GM12864 (cell line): ENCODE results near the gene PIGR.

Experiments
- DNase-seq: peaks from one replicate; pipeline ENCODE4 v3.0.0-alpha.2; 2011; ENCODE audit warnings: low read depth
- H3K4me3 ChIP-seq: 2 replicates; pipeline ENCODE4 v1.5.1; 2011; ENCODE audit warnings: mild to moderate bottlenecking, low read depth, low read length, control low read depth
- CTCF ChIP-seq: IDR thresholded peaks from 2 replicates; pipeline ENCODE4 v1.5.1; 2011; ENCODE audit warnings: low read depth, mild to moderate bottlenecking, moderate library complexity, low read length, control low read depth, inconsistent platforms; ENCODE audit errors: missing control alignments

Gene PIGR

GRCh38 chr1:206890125-206891060, 55.9 kb downstream of the PIGR start:
- DNase-seq: no peak
- no peak overlapping the region for H3K4me3 ChIP-seq
- no peak for TF ChIP-seq CTCF

- no peak for TF ChIP-seq CTCF
- DNase-seq: no peak
- no peak overlapping the region for H3K4me3 ChIP-seq
These were observed 58.6 kb downstream of the PIGR start for GRCh38 chr1:206887701-206888100.

DNA sequence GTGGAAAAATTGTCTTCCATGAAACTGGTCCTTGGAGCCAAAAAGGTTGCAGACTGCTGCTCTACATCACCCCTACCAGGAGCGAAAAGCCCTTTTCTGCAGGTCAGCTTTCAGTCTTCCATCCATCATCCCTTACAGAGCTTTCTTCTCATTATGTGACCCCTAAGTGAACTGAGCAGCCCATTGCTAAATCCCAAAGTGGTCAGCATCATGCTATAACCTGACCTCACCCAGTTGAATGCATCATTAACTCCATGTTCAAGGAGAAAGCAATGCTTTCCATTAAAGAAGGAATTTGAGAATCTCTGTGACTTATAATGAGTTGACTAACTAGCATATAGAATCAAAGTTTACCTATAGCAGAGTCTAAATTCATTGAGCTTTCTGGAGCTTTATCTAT, 59.4 kb downstream of the PIGR start:
- no peak for DNase-seq
- no peak for TF ChIP-seq CTCF
- no peak overlapping the region for H3K4me3 ChIP-seq

GRCh38 chr1:206885341-206886060, 60.8 kb downstream of the PIGR start:
- no peak overlapping the region for H3K4me3 ChIP-seq
- DNase-seq: no peak
- TF ChIP-seq CTCF: no peak

DNA sequence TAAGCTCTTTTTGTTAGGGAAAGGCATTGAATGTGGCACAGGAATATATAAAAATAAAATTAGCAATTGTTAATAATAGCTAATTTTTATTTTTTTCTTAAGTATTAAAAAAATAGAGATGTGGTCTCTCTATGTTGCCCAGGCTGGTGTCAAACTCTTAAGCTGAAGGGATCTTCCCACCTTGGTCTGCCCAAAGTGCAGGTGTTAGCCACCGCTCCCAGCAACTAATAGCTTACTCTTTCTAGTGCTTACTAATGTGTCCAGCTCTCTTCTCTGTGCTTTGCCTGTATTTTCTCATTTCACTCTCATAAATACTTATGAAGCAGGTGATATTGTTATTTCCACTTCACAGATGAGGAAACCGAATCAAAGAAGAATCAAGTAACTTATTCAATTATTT, 62.4 kb downstream of the PIGR start:
- no peak overlapping the region for H3K4me3 ChIP-seq
- no peak for DNase-seq
- no peak for TF ChIP-seq CTCF

- H3K4me3 ChIP-seq: no peak overlapping the region
- no peak for DNase-seq
- no peak for TF ChIP-seq CTCF
These were observed 63.1 kb downstream of the PIGR start for GRCh38 chr1:206883160-206883559.
